Measurements from ENCODE around the gene ZFAND6.

- no peak for TF ChIP-seq CTCF (conservative IDR thresholded peaks at IDR 0.05; ENCODE audit: low read length)
- no peak for TF ChIP-seq EZH2phosphoT487 (IDR thresholded peaks at IDR 0.05; ENCODE audit: borderline replicate concordance, low read depth, low read length)
Observed at GRCh38 chr15:80066912-80067311, 7.4 kb downstream of the ZFAND6 start.

Data from OCI-LY7 (cell line).